NT2/D1 (cell line): Measurements from ENCODE around the gene DDC.

Experiments
- SUZ12 ChIP-seq: IDR thresholded peaks from 2 replicates; pipeline ENCODE4 v1.6.1; 2011; ENCODE audit not compliant: insufficient read length, insufficient read depth; ENCODE audit errors: extremely low read depth
- YY1 ChIP-seq: IDR thresholded peaks from 2 replicates; pipeline ENCODE4 v1.6.1; 2011; ENCODE audit not compliant: insufficient read length, insufficient read depth
- ZNF274 ChIP-seq: IDR thresholded peaks from 2 replicates; pipeline ENCODE4 v1.6.1; 2011; ENCODE audit warnings: mild to moderate bottlenecking, low read depth, low read length

DNA sequence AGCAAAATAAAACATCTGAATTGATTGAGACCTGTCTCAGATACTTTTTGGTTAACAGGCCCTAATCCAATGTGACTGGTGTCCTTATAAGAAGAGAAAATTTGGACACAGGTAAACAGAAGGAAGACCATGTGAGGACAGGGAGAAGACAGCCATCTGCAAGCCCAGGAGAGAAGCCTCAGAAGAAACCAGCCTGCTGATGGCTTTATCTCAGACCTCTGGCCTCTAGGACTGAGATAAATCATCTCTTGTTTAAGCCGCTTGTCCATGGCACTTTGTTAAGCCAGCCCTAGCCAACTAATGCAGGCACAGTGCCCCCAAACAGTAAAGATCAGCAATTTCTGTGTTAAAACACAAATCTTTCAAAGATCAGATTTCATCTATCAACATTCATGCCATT is 73.3 kb downstream of the DDC start:
- TF ChIP-seq YY1 (no peak), ZNF274 (no peak), SUZ12 (no peak)
